CD4-positive, alpha-beta T cell treated with Interleukin-4 for 1 hour (primary cell): ENCODE measurements around the gene AJAP1.

Experiments
- DNase-seq, 2 donors: peaks; one replicate each; pipeline ENCODE4 v3.0.0-alpha.2; 2020 to 2022

Gene AJAP1

GRCh38 chr1:4743978-4744750, 89.8 kb downstream of the AJAP1 start:
- no peak for DNase-seq

GRCh38 chr1:4745560-4745959, 91.2 kb downstream of the AJAP1 start:
- DNase-seq: no peak

GRCh38 chr1:4749406-4749805, 95.0 kb downstream of the AJAP1 start:
- no peak for DNase-seq

- no peak for DNase-seq
Measured at GRCh38 chr1:4750177-4750576, 95.8 kb downstream of the AJAP1 start.

GRCh38 chr1:4752059-4752458, 97.7 kb downstream of the AJAP1 start:
- no peak for DNase-seq

GRCh38 chr1:4754816-4755215, 100.4 kb downstream of the AJAP1 start:
- DNase-seq: no peak

GRCh38 chr1:4755301-4755845, 101.0 kb downstream of the AJAP1 start:
- DNase-seq: no peak

- DNase-seq: no peak
Measured at GRCh38 chr1:4755864-4756504, 101.6 kb downstream of the AJAP1 start.

- no peak for DNase-seq
Measured at GRCh38 chr1:4756851-4757580, 102.6 kb downstream of the AJAP1 start.

- no peak for DNase-seq
Measured at GRCh38 chr1:4759671-4760070, 105.3 kb downstream of the AJAP1 start.

GRCh38 chr1:4760088-4760487, 105.7 kb downstream of the AJAP1 start:
- DNase-seq: no peak

- DNase-seq: no peak
Measured at GRCh38 chr1:4761324-4761723, 106.9 kb downstream of the AJAP1 start.

- no peak for DNase-seq
Measured at GRCh38 chr1:4762146-4762545, 107.7 kb downstream of the AJAP1 start.

- no peak for DNase-seq
Measured at GRCh38 chr1:4767308-4767707, 112.9 kb downstream of the AJAP1 start.

- no peak for DNase-seq
Measured at GRCh38 chr1:4768553-4768952, 114.1 kb downstream of the AJAP1 start.

- DNase-seq: no peak
Measured at GRCh38 chr1:4769516-4770280, 115.3 kb downstream of the AJAP1 start.

GRCh38 chr1:4770713-4771112, 116.3 kb downstream of the AJAP1 start:
- DNase-seq: no peak

GRCh38 chr1:4771267-4771666, 116.9 kb downstream of the AJAP1 start:
- DNase-seq: no peak

- DNase-seq: no peak
Measured at GRCh38 chr1:4771721-4772120, 117.3 kb downstream of the AJAP1 start.

- no peak for DNase-seq
Measured at GRCh38 chr1:4772294-4773010, 118.0 kb downstream of the AJAP1 start.

- DNase-seq: no peak
Measured at GRCh38 chr1:4773226-4773625, 118.8 kb downstream of the AJAP1 start.

- no peak for DNase-seq
Measured at GRCh38 chr1:4775506-4775905, 121.1 kb downstream of the AJAP1 start.
